NCI-H146 treated with DMSO at 0.1 percent for 48 hours (cell line): Measurements from ENCODE around the gene ELP4.
A peak's percentile ranks its signal among the peaks of the same experiment; 100 is the strongest.

Experiments
- DNase-seq: peaks from one replicate; lab custom pipeline; 2025; ENCODE audit not compliant: unreplicated experiment; lab: John Stamatoyannopoulos, UW

Gene ELP4

GRCh38 chr11:31768749-31769640, 259.4 kb downstream of the ELP4 start:
- DNase-seq = no peak

DNA sequence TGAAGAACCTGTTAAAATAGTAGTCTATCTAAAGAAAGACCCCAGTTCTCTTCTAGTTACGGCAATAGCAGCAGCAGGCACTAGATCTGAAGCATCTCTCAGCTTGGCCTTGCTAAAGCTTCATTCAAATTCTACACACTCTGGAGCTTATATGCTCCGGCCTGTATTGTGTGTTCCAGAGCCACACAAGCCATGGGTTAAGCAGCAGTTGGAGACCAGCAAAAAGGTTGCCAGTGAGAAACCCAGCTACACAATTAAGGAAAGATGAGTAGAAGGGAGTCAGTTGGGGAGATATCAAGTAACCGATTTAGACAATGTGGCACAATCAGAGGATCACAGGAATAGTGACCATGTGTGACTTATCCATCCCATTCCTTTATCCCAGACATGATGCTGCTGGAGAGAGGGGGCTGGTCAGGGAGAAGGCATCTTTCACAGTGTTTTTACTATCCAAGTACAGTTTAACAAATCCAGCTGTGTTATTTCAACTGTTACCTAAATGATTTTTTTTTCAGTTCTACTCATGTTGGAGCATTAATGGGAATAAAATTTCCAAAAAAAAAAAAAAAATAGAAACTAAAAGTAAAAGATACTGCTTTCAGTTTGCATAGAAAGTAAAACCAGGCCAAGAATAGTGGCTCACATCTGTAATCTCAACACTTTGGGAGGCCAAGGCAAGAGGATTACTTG, 260.6 kb downstream of the ELP4 start:
- DNase-seq = no peak

DNA sequence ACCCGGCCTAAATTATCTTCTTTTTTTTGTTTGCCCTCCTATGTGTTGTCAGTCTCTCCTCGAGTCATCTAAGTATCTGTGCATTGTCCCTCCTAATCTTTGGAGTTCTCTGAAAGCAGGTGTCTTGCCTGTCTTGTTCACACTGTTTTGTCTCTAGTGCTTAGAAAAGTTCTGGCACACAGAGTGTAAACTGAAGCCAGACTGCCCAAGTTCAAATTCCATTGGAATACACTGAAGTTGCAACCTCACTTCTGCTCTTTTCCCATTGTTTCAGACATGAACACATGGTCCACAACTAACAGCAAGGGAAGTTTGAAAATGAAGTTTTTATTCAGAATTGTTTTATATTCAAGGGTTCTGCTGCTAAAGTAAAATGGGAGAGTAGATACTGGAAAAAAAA, 262.8 kb downstream of the ELP4 start:
- no peak for DNase-seq

DNA sequence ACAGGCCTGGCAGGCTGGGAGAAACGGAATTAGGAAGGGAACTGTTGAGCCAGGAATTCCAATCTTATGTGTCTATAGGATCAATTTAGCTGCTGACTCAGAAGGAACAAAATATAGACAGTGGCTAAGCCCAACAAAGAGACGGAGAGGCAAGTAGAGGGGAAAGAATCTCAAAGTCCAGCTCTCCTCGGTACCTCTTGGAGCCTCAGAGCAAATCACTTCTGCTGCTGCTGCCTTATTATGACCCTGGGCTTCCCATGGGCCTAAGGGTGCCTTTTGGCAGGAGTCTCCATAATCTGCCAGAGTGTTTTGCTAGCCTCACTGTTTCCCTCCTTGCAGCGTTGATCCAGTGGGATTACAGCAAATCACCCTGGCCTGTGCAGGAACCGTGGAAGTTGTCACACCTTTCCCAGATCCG, 269.8 kb downstream of the ELP4 start:
- DNase-seq = no peak

DNA sequence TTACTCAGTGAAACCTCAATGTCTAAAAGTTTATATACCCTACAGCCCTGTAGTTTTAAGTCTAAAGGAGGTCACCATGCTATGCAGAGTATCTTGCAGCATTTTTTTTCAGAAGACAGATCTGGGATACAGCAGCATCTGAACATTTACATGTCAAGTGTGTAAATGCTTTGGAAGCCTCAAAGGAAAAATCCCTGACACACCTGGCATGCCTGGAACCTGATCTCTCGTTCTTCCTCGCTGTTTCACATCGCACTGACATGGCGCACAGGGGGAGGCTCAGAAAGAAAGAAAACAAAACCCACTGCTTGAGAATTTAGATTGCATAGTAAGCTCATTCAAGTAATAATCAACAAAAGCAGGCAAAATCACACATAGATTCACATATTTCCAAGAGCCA, 270.5 kb downstream of the ELP4 start:
- no peak for DNase-seq

DNA sequence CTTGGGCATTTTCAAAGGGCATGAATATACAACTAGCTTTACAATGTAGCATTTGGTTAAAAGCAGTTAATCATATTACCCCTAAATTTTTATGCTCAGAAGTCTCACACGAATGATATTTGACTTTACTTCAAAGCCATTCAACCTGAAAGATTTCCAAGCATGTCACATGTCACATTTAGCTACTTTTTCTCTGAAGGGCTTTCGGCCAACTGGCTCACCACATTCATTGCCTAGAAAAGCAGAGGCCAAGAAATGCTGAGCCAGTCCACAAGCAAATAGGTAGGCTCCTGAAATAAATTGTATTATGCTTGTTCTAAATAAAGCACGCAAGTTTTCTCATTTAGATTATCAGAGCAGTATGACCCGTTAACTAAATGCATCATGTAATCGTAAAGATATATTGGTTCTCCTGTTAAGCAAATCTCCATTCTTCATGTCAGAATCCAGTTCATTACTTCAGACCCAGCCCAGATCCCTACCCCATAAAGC, 271.0 kb downstream of the ELP4 start:
- DNase-seq = no peak

GRCh38 chr11:31782257-31782656, 272.7 kb downstream of the ELP4 start:
- no peak for DNase-seq

DNA sequence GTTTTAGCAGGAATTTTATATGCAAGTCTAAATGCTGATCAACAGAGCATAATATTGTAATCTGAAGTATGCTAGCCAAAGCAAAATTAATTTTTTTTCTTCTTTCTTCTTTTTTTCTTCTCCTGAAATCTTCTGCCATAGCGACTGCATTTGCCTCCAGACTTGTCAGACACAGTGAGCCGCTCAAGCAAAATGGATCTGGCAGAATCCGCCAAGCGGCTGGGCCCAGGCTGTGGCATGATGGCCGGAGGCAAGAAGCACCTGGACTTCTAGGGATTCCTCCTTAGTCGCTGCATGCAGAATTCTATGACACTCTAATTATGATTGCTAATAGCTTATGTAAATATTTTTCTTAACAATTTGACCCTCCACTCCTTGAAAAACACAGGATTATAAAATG, 273.7 kb downstream of the ELP4 start:
- peak; percentile 28 for DNase-seq

- no peak for DNase-seq
Measured at GRCh38 chr11:31784611-31785010, 275.0 kb downstream of the ELP4 start.

DNA sequence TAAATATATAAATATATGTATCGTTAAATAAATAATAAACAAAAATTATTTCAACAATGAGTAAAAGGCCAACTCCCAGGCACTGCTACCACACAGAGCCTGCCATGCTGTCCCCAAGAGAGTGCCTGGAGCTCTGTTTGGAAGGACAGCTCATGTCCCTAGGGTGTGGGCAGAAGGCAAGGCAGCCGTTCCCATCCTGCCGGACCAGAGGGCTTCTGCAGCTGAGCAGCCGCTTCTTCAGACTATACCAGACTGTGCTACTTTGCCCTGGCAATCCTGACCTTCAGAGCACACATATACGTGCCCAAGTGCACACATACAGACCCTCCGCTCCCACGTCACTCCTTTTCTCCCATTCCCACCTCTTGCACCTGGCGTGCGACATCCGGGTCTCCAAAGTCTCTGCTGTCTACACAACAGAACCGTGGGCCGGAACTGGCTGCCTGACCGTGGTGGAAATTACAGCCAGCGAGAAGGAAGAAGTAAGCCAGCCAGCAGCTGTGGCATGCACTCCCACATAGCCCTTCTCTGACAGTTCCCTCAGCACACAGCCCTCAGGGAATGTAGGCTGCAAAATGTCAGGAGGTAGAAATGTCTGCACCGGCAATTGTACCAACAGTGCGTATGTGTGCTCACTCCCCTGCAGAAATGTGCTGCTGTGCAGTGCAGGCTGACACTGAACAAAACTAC, 277.6 kb downstream of the ELP4 start:
- no peak for DNase-seq

GRCh38 chr11:31788085-31788484, 278.5 kb downstream of the ELP4 start:
- no peak for DNase-seq

- DNase-seq = no peak
Measured at GRCh38 chr11:31790649-31791048, 281.1 kb downstream of the ELP4 start.

GRCh38 chr11:31792036-31792435, 282.5 kb downstream of the ELP4 start:
- no peak for DNase-seq

DNA sequence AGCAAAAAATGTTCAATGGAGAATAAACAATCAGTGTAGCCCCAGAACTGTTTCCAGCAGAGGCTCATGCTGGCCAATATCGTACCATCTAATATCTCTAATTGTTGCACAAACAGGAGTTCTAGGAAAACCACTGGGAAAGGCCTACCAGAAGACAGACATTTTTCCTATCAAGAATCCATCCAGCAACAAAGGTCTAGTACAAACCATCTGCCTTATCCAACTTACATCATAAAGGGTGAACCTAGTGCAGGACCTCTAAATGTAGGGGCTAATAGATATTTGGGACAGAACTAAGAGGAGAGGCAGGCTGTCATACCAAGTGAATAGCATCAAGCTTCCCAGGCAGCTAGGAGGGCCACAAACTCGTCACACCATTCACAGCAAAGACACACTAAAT, 282.9 kb downstream of the ELP4 start:
- DNase-seq = no peak

- DNase-seq = no peak
Measured at GRCh38 chr11:31793264-31793663, 283.7 kb downstream of the ELP4 start.

- no peak for DNase-seq
Measured at GRCh38 chr11:31794548-31794947, 285.0 kb downstream of the ELP4 start.

GRCh38 chr11:31795706-31796498, 286.3 kb downstream of the ELP4 start:
- DNase-seq = no peak

GRCh38 chr11:31796499-31797189, 287.1 kb downstream of the ELP4 start:
- no peak for DNase-seq

- no peak for DNase-seq
Measured at GRCh38 chr11:31797190-31798056, 287.9 kb downstream of the ELP4 start.
